NCI-H510A treated with DMSO at 0.1 percent for 48 hours (cell line): ENCODE results near the gene SRGN.
"Not testable (repeated sequence)": the region's sequence is repeated elsewhere in the genome, so short reads cannot be mapped to it uniquely, and the experiment has no call there.

Experiments
- DNase-seq: peaks from one replicate; lab custom pipeline; 2025; lab: John Stamatoyannopoulos, UW

The SRGN gene

GRCh38 chr10:69141304-69141703 is 53.4 kb downstream of the SRGN start:
- DNase-seq = no peak

GRCh38 chr10:69142074-69142473 is 54.2 kb downstream of the SRGN start:
- not testable (repeated sequence) for DNase-seq

GRCh38 chr10:69142983-69143382 is 55.1 kb downstream of the SRGN start:
- DNase-seq = no peak

- DNase-seq = no peak
Measured at GRCh38 chr10:69145329-69145728, 57.4 kb downstream of the SRGN start.

GRCh38 chr10:69145864-69146263 is 58.0 kb downstream of the SRGN start:
- no peak for DNase-seq

GRCh38 chr10:69146759-69147158 is 58.9 kb downstream of the SRGN start:
- no peak for DNase-seq

GRCh38 chr10:69151984-69152383 is 64.1 kb downstream of the SRGN start:
- no peak for DNase-seq

GRCh38 chr10:69153227-69153626 is 65.3 kb downstream of the SRGN start:
- no peak for DNase-seq
